GM21381 (cell line): ENCODE data around the gene EBNA1BP2.
"Not testable (repeated sequence)": the region's sequence is repeated elsewhere in the genome, so short reads cannot be mapped to it uniquely, and the experiment has no call there.

Experiments used
- ATAC-seq: cut with Tn5 transposase; IDR thresholded peaks from one replicate; pipeline ENCODE4 v1.9.1; 2021; ENCODE audit warnings: mild to moderate bottlenecking, moderate library complexity; ENCODE audit not compliant: unreplicated experiment

Gene EBNA1BP2

DNA sequence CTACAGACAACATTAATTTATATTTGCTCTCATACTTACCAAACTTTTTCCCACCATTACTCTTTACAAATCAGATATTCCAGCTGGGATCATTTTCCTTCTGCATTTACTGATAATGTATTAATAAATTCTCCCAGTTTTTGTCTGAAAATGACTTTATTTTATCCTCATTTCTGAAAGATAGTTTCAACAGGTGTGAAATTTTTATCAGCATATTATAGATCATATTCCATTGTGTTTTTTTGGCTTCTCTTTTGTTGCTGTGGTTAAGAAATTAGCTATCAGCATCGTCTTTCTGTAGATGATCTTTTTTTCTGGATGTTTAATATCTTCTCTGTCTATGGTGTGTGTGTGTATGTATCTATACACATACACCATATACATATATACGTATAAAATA, 2.8 kb upstream of the EBNA1BP2 start:
- ATAC-seq, result no peak

DNA sequence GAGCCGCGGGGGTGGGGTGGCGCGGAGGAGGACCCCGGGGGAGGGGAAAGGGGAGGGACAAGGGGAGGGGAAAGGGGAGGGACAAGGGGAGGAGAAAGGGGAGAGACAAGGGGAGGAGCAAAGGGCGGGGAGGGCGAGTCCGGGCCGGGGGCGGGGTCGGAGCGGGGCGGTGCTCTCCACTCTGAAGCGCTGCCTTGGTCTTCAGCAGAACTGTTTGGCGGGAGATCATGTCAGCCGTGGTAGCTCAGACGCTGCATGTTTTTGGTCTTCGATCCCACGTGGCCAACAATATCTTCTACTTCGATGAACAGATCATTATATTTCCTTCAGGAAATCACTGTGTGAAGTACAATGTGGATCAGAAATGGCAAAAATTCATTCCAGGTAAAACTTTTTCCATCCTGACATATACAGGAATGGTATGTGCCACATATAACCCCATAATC, 460 bp upstream of the EBNA1BP2 start:
- ATAC-seq, result peak; percentile 55

DNA sequence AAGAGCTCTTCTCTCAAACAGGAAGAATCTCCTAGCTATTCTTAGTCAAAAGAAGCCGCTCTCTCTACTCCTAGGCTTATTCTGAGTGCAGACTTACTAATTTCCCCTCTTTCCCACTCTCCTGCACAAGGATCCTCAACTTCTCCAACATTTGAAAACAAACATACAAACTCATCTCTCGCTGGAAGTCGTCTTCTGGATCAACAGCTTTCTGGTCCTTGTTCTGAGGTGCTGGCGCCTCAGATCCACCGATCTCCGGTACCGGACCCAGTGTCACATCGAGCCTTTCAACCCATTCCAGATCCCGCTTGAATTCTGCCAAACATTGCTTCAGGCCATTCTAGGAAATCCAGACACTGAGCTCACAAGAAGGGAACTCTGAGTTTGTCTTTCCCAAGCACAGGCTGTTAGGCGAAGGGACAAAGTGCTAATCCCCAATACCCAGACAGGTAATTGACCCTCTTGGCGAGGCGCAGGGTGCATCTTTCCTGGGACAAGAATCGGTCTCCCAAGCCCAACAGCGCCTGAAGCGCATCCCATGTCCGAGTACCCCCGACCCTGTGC, 696 bp downstream of the EBNA1BP2 start:
- no peak for ATAC-seq

DNA sequence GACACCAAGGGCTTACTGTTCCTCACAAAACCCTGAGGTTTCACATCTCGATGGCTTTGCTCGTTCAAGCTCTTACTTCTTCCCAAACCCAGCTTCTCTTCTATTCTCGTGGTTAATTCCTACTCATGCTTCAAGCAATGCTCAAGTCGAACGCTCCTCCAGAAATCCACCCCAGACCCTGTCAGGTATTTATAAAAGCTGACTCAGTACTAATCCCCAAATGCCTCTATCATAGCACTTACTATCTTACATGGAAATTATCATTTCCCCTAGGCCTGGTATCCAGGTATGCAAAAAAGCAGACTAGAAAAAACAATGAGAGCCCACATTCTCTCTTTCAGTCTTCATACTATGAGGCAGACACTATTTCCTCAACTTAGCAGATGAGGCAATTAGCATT, 6.3 kb downstream of the EBNA1BP2 start:
- ATAC-seq, result no peak

DNA sequence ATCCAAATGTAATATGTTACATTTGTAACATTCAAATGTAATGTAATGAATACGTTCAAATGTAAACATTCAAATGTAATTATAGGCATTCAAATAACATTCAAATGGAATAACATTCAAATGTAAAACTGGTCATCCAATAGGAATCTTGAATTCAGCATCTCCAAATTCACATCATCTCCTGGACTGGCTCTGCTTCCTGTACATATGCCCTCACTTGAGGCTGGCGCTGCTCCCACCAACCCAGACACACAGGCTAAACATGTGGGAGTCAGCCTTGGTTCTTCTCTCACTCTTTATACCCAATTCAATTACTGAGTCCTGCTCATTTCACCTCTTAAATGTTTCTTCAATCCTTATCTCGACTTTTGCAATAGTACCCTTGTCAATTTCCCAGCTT, 6.9 kb downstream of the EBNA1BP2 start:
- ATAC-seq, result no peak

DNA sequence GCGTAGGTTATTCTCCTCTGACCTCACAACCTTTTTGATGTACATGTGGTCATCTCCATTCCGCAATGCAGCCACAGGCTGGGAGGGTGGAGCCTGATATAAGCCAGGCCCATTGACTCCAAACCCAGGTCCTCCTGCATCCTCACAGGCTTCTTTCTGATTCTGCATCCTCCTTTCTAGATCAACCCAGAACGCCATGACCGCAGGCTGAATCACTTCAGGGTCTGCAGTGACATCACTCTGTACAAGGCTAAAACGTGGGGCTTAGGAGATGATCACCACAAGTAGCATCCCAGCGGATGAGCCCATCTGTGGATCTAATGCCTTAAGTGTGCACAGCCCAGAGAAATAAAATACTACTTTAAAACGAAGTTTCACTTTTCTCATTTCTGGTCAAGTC, 16.1 kb downstream of the EBNA1BP2 start:
- no peak for ATAC-seq

DNA sequence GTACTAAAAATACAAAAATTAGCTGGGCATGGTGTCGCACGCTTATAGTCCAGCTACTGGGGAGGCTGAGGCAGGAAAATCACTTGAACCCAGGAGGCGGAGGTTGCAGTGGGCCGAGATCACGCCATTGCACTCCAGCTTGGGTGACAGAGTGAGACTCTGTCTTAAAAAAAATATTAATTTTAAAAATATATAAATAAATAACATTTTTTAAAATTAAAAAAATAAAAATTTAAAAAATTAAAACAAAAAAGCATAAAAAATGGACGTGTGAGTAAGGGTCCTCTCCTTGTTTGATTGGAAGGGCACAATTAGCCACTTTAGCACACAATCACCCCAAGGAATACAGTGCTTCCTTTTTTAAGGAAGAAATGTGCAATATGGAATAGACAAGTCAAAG, 18.6 kb downstream of the EBNA1BP2 start:
- no peak for ATAC-seq

DNA sequence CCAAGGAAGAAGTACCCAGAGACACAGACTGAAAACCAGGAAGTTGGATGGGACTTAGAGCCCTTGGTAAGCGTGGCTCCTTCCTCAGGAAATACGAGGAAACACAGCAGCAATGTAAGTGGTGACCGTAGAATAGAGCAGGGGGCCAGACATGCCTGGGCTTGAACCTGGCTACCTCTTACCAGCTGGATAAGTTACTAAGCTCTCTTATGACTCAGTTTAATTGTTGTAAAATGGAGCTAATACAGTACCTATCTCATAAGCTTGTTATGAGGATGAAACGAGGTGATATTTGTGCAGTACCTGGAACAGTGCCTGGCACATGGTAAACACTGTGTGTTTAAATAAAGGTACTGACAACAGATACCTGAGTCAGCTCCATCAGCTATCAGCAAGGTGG, 19.2 kb downstream of the EBNA1BP2 start:
- ATAC-seq, result no peak

DNA sequence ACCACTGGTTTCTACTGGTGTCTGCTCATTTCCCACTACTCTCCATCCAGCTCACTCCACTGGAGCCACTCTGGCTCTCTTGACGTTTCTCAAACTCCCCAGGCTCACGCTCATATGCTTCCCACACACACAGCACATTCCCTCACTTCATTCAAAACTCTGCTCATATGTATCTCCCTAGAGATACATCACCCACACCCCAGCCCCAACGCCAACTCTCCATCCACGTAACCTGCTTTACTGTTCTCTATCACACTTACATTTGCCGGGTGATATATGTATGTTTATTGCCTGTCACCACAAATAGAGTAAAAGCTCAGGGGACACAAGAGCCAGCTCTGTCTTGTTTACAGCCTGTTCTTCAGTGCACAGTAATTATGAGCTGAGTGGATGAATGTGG, 22.2 kb downstream of the EBNA1BP2 start:
- ATAC-seq, result no peak

DNA sequence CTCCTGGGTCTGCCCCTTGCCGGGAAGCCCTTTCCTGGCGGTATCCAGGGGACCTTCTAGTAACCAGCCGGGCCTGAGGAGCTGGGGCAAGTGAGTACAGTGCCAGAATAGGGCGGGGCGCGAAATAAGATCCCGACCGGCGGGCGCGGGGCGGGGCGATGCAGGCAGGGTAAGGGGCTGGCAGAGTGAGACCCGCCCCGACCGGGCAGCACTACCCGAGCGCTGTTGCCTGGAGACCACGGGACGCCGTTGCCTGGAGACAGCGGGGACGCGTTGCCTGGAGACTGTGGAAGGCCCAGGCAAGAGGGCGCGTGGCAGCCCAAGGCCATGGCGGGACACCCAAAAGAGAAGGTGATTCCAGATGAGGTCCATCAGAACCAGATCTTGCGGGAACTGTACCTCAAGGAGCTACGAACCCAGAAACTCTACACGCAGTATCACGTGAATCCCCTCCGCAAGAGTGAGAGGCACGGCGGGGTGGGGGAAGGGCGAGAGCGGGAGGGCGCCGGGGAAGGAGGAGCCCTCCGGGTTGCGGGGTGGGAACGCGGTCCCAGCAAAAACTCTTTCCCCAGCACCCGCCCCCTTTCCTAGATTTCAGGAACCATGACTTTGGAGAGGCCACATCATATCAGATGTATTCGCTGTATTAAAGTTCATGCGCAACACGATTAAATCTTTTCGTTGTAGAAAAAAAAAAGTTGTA, 24.3 kb downstream of the EBNA1BP2 start:
- no peak for ATAC-seq

DNA sequence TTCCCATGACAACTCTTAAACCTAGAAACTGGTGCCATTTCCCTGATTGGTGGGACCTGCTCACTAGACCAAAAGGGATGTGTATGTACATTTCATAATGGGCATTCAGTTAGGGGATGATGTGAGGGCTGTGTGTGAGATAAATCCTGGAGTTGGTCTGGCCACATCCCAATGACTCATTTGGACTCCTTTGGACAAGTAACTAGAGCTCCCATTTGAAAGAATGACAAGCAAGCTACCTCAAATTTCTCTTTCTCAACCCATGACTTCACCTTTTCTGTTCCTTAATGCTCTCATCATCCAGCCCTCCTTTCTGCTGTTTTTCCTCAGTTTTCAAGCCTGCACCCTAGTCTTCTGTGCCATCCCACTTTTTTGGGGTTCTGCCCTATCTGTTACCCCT, 27.9 kb downstream of the EBNA1BP2 start:
- ATAC-seq, result no peak

DNA sequence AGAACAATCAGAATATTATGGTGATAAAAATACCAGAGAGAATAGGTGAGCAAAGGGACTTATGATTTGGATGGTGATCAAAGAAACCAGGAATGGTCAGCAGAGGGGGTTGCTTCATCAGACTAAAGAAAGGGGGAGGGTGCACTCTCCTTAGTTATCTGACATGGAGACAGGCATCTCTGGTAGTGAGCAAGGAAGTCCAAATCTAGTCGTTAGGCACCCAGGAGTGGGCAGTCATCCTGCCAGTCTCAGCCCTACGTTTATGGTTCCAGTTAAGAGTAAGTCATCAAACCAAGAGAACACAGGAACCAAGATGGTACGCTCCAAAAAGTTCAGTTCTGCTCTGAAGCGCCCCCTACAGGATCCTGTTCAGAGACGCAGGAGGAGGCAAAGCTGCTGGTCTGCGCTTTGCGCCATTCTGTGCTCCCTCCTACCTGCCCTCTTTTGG, 28.6 kb downstream of the EBNA1BP2 start:
- ATAC-seq, result no peak

DNA sequence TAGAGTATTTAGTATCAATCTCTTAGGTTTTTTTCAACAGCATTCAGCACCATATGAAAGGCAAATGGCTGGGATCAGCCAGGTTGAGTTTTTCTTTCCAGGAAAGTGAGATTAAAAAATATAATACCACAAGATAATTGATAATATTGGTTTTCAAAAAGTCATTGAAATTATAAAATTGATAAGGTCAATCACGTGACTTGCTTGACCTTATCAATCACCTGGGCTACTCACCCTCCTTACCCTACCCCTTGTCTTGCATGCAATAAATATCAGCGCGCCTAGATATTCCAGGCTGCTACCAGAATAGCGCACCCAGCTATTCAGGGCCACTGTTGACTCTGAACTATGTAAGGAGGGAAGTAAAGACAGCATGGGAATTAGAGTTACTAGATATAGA, 31.5 kb downstream of the EBNA1BP2 start:
- no peak for ATAC-seq

DNA sequence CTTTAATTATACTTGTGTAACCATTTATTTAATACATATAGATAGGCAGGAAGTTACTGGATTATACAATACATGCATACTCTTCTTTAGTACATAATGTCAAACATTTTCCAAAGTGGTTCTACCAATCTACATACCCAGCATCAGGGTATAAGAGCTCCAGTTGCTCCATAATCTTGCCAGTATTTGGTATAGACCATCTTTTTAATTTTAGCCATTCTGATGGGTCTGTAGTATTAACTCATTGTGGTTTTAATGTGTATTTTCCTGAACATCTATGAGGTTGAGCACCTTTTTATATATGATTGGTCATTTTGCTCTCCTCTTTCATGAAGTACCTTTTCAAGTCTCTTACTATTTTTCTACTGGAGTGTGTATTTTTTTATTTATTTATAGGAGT, 32.1 kb downstream of the EBNA1BP2 start:
- ATAC-seq, result no peak

DNA sequence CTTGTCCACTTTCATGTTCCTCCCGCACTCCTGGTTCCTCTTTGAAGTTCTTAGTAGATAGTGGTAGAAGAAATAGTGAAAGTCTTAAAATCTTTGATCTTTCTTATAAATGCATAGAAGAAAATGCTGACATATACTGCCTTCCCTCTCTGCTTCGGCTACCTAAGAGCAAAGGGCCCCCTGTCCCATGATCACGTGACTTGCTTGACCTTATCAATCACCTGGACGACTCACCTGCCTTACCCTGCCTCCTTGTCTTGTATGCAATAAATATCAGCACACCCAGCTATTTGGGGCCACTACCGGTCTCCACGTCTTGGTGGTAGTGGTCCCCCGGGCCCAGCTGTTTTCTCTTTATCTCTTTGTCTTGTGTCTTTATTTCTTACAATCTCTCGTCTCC, 32.8 kb downstream of the EBNA1BP2 start:
- not testable (repeated sequence) for ATAC-seq

DNA sequence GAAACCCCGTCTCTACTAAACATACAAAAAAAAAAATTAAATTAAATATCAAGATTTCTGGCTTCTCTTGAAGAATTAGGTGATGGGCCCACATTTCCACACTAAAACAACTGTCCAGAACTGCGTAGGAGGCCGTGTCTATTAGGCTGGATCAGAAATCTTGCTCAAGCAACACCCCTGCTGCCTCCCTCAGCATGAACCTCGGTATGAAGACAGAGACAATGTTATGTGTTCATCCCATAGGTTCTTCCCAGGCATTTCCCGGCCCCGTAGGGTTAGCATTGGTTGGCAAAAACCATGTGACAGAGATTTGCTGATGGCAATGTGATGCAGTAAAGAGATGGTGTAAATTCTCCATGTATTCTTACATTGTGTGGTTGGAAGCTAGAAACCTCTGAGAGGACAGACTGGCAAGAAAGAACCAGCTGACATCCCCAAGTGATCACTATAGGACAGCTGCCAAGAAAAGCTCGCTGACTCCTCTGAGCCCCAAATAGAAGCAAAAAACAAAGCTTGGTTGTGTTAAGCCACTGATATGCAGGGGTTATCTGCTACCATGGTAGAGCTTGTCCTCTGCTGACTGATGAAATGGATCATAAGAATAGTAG, 34.5 kb downstream of the EBNA1BP2 start:
- no peak for ATAC-seq

DNA sequence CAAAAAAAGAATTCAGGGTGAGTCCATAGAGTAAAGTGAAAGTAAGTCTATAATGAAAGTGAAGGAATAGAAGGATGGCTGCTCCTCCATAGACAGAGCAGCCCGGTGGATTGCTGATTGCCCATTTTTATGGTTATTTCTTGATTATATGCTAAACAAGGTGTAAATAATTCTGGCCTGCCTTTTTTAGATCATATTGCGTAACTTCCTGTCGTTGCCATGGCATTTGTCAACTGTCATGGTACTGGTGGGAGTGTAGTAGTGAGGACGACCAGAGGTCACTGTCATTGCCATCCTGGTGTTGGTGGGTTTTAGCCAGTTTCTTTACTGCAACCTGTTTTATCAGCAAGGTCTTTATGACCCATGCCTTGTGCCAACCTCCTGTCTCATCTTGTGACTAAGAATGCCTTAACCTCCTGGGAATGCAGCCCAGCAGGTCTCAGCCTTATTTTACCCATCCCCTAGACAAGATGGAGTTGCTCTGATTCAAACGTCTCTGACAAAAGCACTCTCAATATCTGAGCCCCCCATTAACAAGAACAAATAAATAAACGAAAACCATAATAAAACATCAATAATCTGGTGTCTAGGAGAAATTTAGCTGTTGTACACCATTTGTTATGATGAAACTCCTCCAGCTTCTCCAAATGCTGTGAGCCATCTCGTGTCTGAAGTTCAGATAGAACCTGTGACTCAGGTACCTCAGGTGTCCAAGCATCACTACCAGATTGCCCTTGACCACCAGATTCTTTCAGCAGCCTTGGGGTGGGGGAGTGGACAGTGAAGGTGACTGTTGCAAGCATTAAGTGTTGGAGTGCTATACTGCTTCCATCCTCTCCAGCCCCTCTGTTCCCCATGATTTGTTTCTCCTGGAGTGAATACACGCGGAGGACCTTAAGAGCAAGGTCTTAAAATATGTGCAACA, 36.0 kb downstream of the EBNA1BP2 start:
- ATAC-seq, result no peak

DNA sequence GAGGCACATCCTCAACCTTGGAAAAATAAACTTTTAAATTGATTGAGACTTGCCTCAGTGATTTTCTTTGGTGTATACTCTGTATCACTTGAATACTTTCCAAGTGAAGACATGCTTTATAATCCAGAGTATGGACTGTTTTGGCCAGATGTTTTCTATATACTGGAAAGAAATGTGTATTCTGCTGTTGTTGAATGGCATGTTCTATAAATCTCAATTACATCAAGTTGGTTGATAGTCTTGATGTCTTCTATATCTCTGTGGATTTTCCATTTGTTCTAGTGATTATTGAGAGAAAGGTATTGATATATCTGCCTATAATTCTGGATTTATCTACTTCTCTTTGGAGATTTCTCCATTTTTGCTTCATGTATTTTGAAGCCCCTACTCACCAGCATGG, 37.5 kb downstream of the EBNA1BP2 start:
- no peak for ATAC-seq

DNA sequence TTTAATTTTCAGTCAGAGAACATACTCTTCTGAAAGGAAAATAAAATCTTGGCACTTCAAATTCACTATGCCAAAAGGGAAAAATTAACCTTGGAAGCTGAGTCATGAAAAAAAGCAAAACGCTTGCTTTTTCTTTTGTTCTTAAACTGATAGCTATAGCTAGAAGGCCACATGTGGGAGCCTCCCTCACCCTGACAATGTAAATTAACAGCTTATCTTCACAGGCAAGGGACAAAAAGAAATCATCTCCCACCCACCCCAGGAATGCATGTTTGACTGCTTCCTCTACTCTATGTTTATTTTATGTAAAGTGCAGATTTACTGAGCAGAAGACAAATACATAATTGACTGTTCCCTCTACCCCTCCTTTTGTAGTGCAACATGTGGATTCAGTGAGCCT, 38.0 kb downstream of the EBNA1BP2 start:
- ATAC-seq, result no peak

DNA sequence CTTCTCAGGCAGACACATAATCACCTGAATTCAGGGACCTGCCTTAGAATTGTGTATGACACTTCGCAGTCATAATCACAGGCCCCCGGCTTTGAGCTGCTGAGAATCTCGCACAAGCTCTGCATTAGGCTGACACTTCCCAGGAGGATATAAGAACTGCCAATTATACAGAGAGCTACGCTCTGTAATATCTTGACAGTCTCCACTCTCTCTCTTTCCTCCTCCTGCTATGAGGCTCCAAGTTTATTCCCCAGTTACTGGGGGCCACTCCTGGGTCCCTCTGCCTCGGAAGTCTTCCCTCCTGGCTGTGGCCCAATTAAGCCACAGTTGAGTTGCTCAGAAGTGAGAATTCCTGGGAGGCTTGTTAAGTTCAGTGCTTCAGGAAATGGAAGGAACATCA, 42.7 kb downstream of the EBNA1BP2 start:
- no peak for ATAC-seq

DNA sequence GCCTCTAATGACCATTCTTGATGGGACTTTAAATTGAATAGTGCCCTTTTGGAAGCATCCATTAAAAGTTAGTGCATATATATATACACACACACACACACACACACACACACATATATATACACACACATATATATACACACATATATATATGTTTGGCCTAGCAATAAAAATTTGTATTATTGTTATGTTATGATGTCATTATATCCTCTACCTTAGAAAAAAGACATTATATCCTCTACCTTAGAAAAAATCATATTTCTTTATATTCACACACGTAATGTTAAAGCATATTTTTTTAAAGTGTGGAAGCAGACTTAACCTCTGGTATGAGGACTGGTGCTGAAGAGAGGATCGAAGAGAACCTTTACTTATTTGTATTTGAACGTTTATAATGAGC, 43.3 kb downstream of the EBNA1BP2 start:
- ATAC-seq, result no peak
